ENCODE results near the gene SUN1.

DNA sequence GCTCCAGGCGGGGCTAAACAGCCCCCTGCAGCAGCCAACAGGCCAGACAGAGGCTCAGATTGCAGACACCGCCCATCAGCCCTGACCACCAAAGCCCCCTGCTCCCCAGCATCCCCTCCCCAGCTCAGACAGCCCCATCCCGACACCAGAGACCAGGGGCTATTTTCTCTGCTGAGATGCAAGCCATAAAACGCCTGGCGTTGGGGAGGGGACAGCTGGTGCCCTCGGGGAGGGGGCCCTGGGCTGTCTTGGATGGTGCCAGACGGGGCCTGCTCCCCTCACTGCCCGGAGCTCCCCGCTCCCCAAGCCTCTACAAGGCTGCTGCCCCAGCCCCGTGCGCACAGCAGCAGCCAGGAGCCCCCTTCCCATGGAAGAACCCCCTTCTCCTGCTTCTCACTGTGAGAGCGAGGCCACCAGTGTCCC is 75.9 kb downstream of the SUN1 start:
- TF ChIP-seq, protein P1, sequence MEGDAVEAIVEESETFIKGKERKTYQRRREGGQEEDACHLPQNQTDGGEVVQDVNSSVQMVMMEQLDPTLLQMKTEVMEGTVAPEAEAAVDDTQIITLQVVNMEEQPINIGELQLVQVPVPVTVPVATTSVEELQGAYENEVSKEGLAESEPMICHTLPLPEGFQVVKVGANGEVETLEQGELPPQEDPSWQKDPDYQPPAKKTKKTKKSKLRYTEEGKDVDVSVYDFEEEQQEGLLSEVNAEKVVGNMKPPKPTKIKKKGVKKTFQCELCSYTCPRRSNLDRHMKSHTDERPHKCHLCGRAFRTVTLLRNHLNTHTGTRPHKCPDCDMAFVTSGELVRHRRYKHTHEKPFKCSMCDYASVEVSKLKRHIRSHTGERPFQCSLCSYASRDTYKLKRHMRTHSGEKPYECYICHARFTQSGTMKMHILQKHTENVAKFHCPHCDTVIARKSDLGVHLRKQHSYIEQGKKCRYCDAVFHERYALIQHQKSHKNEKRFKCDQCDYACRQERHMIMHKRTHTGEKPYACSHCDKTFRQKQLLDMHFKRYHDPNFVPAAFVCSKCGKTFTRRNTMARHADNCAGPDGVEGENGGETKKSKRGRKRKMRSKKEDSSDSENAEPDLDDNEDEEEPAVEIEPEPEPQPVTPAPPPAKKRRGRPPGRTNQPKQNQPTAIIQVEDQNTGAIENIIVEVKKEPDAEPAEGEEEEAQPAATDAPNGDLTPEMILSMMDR (IDR thresholded peaks at IDR 0.05; ENCODE audit: control extremely low read depth in 1 of 3, insufficient read depth in 1 of 3, low read depth in 1 of 3, low read length in 3 of 3), result no peak
- TF ChIP-seq SIN3A (conservative IDR thresholded peaks at IDR 0.05 in 1 of 2, IDR thresholded peaks at IDR 0.05 in 1 of 2; ENCODE audit: low read depth in 1 of 2, low read length in 2 of 2) (no peak), EZH2 (IDR thresholded peaks at IDR 0.05; ENCODE audit: low read depth, low read length, severe bottlenecking) (no peak), SRF (IDR thresholded peaks at IDR 0.05; ENCODE audit: low read depth, low read length) (no peak), POLR2A (IDR thresholded peaks at IDR 0.05; ENCODE audit: control extremely low read depth in 1 of 2, low read depth in 2 of 2, low read length in 2 of 2) (no peak), CHD1 (IDR thresholded peaks at IDR 0.05; ENCODE audit: low read depth, low read length) (no peak), FOSL1 (IDR thresholded peaks at IDR 0.05; ENCODE audit: insufficient read depth, low read depth, low read length) (no peak), BACH1 (IDR thresholded peaks at IDR 0.05; ENCODE audit: low read length) (no peak), TEAD4 (IDR thresholded peaks at IDR 0.05; ENCODE audit: low read depth, low read length) (no peak), GABPA (IDR thresholded peaks at IDR 0.05; ENCODE audit: borderline replicate concordance, insufficient read depth, low read length) (no peak), JUN (IDR thresholded peaks at IDR 0.05; ENCODE audit: low read depth, low read length) (no peak)
- TF ChIP-seq, protein P2, sequence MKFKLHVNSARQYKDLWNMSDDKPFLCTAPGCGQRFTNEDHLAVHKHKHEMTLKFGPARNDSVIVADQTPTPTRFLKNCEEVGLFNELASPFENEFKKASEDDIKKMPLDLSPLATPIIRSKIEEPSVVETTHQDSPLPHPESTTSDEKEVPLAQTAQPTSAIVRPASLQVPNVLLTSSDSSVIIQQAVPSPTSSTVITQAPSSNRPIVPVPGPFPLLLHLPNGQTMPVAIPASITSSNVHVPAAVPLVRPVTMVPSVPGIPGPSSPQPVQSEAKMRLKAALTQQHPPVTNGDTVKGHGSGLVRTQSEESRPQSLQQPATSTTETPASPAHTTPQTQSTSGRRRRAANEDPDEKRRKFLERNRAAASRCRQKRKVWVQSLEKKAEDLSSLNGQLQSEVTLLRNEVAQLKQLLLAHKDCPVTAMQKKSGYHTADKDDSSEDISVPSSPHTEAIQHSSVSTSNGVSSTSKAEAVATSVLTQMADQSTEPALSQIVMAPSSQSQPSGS (IDR thresholded peaks at IDR 0.05; ENCODE audit: low read length), result no peak
- TF ChIP-seq, protein P3, sequence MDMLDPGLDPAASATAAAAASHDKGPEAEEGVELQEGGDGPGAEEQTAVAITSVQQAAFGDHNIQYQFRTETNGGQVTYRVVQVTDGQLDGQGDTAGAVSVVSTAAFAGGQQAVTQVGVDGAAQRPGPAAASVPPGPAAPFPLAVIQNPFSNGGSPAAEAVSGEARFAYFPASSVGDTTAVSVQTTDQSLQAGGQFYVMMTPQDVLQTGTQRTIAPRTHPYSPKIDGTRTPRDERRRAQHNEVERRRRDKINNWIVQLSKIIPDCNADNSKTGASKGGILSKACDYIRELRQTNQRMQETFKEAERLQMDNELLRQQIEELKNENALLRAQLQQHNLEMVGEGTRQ (IDR thresholded peaks at IDR 0.05; ENCODE audit: low read length), result no peak
